AG09309 (cell line): ENCODE results near the gene TNNT3.

Experiments
- DNase-seq: peaks from one replicate; pipeline ENCODE4 v3.0.0-alpha.2; 2010; ENCODE audit warnings: low read depth
- H3K4me3 ChIP-seq: 2 replicates; pipeline ENCODE4 v1.5.1; 2011; ENCODE audit warnings: mild to moderate bottlenecking, low read depth, low read length, moderate library complexity; ENCODE audit not compliant: control insufficient read depth
- TF ChIP-seq, protein P1 (sequence below): IDR thresholded peaks from 2 replicates; pipeline ENCODE4 v1.5.1; 2011; ENCODE audit warnings: mild to moderate bottlenecking, low read depth, low read length, inconsistent platforms; ENCODE audit not compliant: insufficient read depth, control insufficient read depth; ENCODE audit errors: missing control alignments

The TNNT3 gene

DNA sequence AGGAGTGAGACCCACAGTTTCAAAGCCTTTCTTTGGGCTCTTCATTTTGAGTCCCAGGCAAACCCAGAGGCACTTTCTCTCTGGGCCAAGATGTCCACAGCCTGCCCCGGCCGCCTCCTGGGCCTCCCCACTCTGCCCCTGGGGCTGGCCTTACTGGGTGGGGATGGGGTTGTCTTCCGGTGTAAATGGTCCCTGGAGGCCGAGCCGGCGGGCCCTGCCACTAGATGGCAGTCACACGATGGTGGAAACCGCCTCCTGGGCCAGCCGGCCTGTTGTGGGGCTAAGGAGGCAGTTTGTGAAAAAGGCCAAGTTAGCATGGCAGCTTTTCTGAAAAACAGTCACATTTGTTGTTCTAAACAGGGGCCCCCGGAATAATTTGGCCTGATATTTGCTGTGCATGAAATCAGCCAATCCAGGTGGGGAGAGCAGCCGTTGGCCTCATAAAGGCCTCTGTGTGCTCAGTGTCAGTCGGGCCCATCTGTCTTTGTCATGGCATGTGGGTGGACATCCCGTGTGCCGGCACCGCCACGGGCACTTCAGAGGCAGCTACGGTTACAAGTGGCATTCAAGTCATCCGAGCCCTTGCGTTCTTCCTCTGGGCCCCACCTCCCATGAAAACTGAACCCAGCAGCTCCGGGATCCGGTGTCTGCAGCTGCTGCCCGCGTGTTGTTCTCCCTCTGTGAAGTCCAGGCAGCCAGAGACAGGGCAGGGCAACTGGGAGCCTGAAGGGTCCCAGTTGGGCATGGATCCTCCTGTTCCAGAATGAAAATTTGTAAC is 34.2 kb downstream of the TNNT3 start:
- no peak for DNase-seq
- no peak overlapping the region for H3K4me3 ChIP-seq
- TF ChIP-seq, protein P1, sequence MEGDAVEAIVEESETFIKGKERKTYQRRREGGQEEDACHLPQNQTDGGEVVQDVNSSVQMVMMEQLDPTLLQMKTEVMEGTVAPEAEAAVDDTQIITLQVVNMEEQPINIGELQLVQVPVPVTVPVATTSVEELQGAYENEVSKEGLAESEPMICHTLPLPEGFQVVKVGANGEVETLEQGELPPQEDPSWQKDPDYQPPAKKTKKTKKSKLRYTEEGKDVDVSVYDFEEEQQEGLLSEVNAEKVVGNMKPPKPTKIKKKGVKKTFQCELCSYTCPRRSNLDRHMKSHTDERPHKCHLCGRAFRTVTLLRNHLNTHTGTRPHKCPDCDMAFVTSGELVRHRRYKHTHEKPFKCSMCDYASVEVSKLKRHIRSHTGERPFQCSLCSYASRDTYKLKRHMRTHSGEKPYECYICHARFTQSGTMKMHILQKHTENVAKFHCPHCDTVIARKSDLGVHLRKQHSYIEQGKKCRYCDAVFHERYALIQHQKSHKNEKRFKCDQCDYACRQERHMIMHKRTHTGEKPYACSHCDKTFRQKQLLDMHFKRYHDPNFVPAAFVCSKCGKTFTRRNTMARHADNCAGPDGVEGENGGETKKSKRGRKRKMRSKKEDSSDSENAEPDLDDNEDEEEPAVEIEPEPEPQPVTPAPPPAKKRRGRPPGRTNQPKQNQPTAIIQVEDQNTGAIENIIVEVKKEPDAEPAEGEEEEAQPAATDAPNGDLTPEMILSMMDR: no peak

DNA sequence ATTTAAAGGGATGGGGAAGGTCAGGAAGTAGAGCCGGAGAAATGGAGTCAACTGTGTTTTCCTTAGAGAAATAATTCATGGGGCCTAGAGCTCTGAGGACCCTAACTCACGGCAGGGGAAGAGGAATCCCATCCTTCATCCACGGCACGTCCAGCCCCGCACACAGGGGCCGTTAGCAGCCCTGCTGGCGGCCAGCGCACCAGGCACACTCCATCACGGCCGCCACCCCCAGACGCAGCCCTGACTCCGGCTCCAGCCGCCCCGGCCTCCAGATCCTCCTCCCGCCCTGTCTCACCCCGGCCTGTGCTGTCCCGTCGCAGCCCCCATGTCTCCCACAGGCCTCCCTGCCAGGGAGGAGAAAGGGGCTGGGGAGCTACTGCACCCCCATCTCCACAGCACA is 38.9 kb downstream of the TNNT3 start:
- TF ChIP-seq, protein P1: no peak
- no peak overlapping the region for H3K4me3 ChIP-seq
- no peak for DNase-seq

DNA sequence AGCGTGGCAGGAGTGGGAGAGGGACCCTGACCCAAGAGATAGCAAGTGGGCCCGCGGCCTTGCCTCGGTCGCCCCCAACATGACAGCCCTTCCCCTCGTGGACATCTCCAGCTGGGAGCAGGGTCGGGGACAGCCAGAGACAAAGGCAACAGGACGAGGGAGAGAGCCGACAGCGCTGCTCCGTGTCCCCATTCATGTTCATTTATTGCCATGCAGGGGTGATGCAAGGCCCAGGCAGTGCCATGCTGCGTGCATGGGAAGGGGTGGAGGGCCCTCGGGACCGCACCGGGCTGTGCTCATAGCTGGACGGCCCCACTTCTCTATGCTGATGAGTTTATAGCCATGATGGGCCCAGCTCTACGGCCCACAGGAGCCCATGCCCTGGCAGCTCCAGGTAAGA is 40.3 kb downstream of the TNNT3 start:
- TF ChIP-seq, protein P1: no peak
- no peak overlapping the region for H3K4me3 ChIP-seq
- DNase-seq: no peak

DNA sequence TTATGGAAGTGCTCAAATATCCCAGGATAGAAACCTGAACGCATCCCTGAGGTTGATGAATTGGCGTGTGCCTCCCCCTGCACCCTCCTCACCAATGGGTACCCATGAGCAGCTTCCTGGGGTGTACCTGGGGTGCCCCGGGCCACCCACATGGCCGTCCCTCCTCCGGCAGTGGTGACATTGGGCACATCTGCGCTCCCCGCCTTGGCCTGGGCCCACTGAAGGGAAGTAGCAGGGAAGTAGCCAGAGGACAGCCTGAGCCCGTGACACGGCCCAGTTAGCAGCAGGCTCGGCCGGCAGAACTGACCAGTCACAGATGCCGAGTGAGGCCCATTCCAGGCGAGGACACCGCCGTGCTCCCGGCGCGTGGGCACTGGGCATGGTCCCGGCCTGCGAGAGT is 44.4 kb downstream of the TNNT3 start:
- TF ChIP-seq, protein P1: no peak
- no peak for DNase-seq
- no peak overlapping the region for H3K4me3 ChIP-seq

DNA sequence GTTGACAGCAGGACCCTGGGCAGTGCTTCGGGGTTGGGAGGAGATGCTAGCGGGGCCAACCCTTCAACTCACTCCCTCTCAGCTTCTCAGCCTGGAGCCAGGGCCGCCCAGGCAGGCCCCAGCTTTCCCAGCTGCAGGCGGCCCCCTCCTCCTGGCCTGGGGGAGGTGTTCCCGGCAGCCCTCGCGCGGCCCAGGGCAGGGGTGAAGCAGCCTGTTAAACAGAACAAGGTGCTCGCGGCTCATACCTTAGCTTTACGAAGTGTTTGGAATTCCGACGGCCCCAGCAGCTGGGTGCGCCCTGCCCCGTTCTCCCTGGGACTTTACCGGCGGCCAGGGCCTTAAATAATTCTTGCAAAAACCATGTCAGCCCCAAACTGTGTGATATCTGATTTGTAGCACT is 44.8 kb downstream of the TNNT3 start:
- H3K4me3 ChIP-seq: no peak overlapping the region
- DNase-seq: no peak
- TF ChIP-seq, protein P1: no peak

DNA sequence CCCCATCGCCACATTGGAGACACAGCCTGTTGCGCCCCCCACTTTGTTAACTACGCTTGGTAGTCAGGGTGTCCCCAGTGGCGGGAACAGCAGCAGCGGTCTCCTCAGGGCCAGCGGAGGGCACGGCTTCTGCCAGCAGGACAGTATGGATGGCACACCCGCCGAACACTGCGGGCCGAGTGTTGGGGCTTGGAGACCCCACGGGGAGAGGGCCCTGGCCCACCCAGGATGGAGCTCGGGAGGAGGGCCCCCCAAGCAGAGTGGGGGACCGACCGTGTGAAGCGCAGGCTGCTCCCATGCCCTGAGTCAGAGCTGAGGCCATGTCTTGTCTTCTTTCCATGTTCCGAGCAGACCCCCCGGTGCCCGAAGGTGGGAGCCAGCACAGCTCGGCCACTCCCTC is 45.5 kb downstream of the TNNT3 start:
- no peak overlapping the region for H3K4me3 ChIP-seq
- no peak for DNase-seq
- TF ChIP-seq, protein P1: no peak

DNA sequence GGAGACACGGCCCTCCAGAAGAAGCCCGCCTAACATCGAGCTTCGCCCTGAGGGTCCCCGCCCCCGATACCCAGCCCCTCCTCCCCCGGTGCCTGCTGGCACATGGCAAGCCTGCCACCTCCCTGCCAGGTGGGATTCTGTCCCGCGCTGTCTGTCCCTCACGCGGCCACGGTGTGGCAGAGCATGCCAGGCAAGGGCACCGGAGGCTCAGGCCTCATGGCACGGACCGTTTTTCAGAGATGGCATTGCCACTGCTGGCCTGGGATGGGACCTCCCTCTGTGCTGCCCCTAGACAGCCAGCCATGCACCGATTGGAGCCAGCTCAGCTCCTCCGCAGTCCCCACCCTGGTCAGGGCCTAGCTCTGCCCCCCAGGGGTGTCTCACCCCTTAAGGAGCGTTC is 47.0 kb downstream of the TNNT3 start:
- TF ChIP-seq, protein P1: no peak
- DNase-seq: no peak
- H3K4me3 ChIP-seq: no peak overlapping the region
